PC-9 (cell line): Measurements from ENCODE around the gene PITHD1.

ENCODE experiments used
- EZH2 ChIP-seq: fragments of 200-600 bp; sonication (generic); IDR thresholded peaks from 2 replicates; pipeline ENCODE4 v1.8.0; 2017; ENCODE audit warnings: antibody characterized with exemption, low read depth
- TF ChIP-seq, protein P1 (sequence below): fragments of 200-600 bp; sonication (generic); conservative IDR thresholded peaks from 2 replicates; pipeline ENCODE4 v1.6.1; 2017; ENCODE audit warnings: mixed run types, antibody characterized with exemption, mild to moderate bottlenecking, moderate library complexity

GRCh38 chr1:23836037-23836436 is 57.8 kb downstream of the PITHD1 start:
- no peak for TF ChIP-seq EZH2
- TF ChIP-seq, protein P1, sequence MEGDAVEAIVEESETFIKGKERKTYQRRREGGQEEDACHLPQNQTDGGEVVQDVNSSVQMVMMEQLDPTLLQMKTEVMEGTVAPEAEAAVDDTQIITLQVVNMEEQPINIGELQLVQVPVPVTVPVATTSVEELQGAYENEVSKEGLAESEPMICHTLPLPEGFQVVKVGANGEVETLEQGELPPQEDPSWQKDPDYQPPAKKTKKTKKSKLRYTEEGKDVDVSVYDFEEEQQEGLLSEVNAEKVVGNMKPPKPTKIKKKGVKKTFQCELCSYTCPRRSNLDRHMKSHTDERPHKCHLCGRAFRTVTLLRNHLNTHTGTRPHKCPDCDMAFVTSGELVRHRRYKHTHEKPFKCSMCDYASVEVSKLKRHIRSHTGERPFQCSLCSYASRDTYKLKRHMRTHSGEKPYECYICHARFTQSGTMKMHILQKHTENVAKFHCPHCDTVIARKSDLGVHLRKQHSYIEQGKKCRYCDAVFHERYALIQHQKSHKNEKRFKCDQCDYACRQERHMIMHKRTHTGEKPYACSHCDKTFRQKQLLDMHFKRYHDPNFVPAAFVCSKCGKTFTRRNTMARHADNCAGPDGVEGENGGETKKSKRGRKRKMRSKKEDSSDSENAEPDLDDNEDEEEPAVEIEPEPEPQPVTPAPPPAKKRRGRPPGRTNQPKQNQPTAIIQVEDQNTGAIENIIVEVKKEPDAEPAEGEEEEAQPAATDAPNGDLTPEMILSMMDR: no peak
